SU-DHL-6 (cell line): ENCODE data around the gene RELA.

Source experiments
- H2AFZ ChIP-seq: fragments of 200-600 bp; sonication (generic); 2 replicates; pipeline ENCODE4 v1.6.1; 2014; ENCODE audit warnings: low read depth, mild to moderate bottlenecking, moderate library complexity, mixed read lengths, antibody characterized with exemption, low read length; ENCODE audit not compliant: severe bottlenecking
- H3F3A ChIP-seq: fragments of 200-600 bp; shearing (Covaris generic); 2 replicates; pipeline ENCODE4 v1.6.0; 2016; ENCODE audit warnings: antibody characterized with exemption, mild to moderate bottlenecking; ENCODE audit not compliant: insufficient read depth
- H3K27ac ChIP-seq: fragments of 200-600 bp; sonication (generic); 2 replicates; pipeline ENCODE4 v1.5.1; 2016; ENCODE audit warnings: low read depth, mild to moderate bottlenecking, low read length, moderate library complexity, mixed read lengths
- H3K27me3 ChIP-seq: fragments of 200-600 bp; sonication (generic), shearing (Covaris generic); 2 replicates; pipeline ENCODE4 v1.6.0; 2014; ENCODE audit warnings: mild to moderate bottlenecking, low read length
- H3K36me3 ChIP-seq: fragments of 200-600 bp; sonication (generic); 2 replicates; pipeline ENCODE4 v1.6.1; 2014; ENCODE audit warnings: mild to moderate bottlenecking, low read length, mixed read lengths
- H3K4me2 ChIP-seq: fragments of 300-600, 200-600 bp; shearing (Covaris generic), sonication (generic); 2 replicates; pipeline ENCODE4 v1.6.0; 2014; ENCODE audit warnings: low read length, low read depth, mild to moderate bottlenecking; ENCODE audit not compliant: poor library complexity, severe bottlenecking
- H3K4me3 ChIP-seq: fragments of 200-600 bp; sonication (generic); 2 replicates; pipeline ENCODE4 v1.5.1; 2014; ENCODE audit warnings: antibody characterized with exemption, low read length, mild to moderate bottlenecking, mixed read lengths; ENCODE audit not compliant: insufficient read depth, poor library complexity, severe bottlenecking
- H3K79me2 ChIP-seq: fragments of 200-600 bp; sonication (generic); 2 replicates; pipeline ENCODE4 v1.6.1; 2014; ENCODE audit warnings: mild to moderate bottlenecking, low read length, moderate library complexity; ENCODE audit not compliant: insufficient read depth
- H3K9ac ChIP-seq: fragments of 200-600 bp; sonication (generic); 2 replicates; pipeline ENCODE4 v1.7.0; 2014; ENCODE audit warnings: mild to moderate bottlenecking, low read length
- H3K9me2 ChIP-seq: fragments of 200-600 bp; sonication (generic); replicated peaks from 2 replicates; pipeline ENCODE4 v1.6.1; 2014; ENCODE audit warnings: low read length; ENCODE audit not compliant: insufficient read depth
- H3K9me3 ChIP-seq: fragments of 200-600 bp; sonication (generic); 2 replicates; pipeline ENCODE4 v1.6.1; 2014; ENCODE audit warnings: low read length, mixed read lengths; ENCODE audit not compliant: insufficient read depth
- H4K20me1 ChIP-seq: fragments of 200-600 bp; sonication (generic); 2 replicates; pipeline ENCODE4 v1.6.1; 2014; ENCODE audit warnings: low read depth, mild to moderate bottlenecking, antibody characterized with exemption, low read length, moderate library complexity, mixed read lengths
- EZH2phosphoT487 ChIP-seq: fragments of 200-600 bp; sonication (generic), shearing (Covaris generic); conservative IDR thresholded peaks from 2 replicates; pipeline ENCODE4 v1.6.1; 2018; ENCODE audit warnings: mild to moderate bottlenecking, antibody characterized with exemption, low read length, moderate library complexity, mixed read lengths
- TF ChIP-seq, protein P1 (sequence below): fragments of 200-600 bp; sonication (generic); IDR thresholded peaks from one replicate; pipeline ENCODE4 v1.5.1; 2017; ENCODE audit warnings: antibody characterized with exemption, mild to moderate bottlenecking, low read length, moderate library complexity; ENCODE audit not compliant: insufficient read depth, poor library complexity, severe bottlenecking

RELA gene

DNA sequence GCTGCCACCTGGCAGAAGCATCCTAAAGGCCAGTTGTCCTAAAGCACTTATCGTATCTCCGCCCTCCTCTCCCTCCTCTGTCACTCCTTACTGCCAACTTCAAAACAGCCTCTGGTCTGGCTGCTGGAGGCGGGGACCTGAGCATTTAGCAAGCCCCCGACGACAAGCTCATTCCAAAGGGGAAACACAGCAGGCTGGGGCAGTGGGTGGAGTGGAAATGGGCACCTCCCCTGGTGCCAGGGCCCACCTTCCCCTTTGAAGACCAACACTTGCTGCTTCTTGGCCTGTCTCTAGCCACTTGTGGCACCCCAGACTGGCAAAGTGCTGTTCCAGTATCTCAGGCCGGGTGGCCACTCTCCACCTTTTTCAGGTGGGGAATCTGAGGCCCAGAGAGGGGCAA lies 52.3 kb downstream of the RELA start:
- no peak overlapping the region for H3K27ac ChIP-seq
- H3K4me2 ChIP-seq = no peak overlapping the region
- TF ChIP-seq EZH2phosphoT487 = no peak
- TF ChIP-seq, protein P1, sequence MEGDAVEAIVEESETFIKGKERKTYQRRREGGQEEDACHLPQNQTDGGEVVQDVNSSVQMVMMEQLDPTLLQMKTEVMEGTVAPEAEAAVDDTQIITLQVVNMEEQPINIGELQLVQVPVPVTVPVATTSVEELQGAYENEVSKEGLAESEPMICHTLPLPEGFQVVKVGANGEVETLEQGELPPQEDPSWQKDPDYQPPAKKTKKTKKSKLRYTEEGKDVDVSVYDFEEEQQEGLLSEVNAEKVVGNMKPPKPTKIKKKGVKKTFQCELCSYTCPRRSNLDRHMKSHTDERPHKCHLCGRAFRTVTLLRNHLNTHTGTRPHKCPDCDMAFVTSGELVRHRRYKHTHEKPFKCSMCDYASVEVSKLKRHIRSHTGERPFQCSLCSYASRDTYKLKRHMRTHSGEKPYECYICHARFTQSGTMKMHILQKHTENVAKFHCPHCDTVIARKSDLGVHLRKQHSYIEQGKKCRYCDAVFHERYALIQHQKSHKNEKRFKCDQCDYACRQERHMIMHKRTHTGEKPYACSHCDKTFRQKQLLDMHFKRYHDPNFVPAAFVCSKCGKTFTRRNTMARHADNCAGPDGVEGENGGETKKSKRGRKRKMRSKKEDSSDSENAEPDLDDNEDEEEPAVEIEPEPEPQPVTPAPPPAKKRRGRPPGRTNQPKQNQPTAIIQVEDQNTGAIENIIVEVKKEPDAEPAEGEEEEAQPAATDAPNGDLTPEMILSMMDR = no peak

GRCh38 chr11:65609665-65610064 lies 53.1 kb downstream of the RELA start:
- H3K36me3 ChIP-seq = no peaks in the 10 kb centered on the region
- no peaks in the 10 kb centered on the region for H3K9me3 ChIP-seq
- H4K20me1 ChIP-seq = no peaks in the 10 kb centered on the region
- no peak overlapping the region for H3K9ac ChIP-seq
- no peaks in the 10 kb centered on the region for H3K27me3 ChIP-seq
- no peak overlapping the region for H3K4me3 ChIP-seq
- H3K79me2 ChIP-seq = peaks cover under 1% of the 10 kb centered on the region; the same call in 1 of the 2 replicates
- no peaks in the 10 kb centered on the region for H3K9me2 ChIP-seq
- H3F3A ChIP-seq = no peaks in the 10 kb centered on the region
- no peak overlapping the region for H2AFZ ChIP-seq
- H3K27ac ChIP-seq = no peak overlapping the region
- TF ChIP-seq, protein P1 = no peak
- no peak for TF ChIP-seq EZH2phosphoT487
- no peak overlapping the region for H3K4me2 ChIP-seq

More for the DNA sequence above, 52.3 kb downstream of the RELA start:
- H3K27me3 ChIP-seq = no peaks in the 10 kb centered on the region
- no peaks in the 10 kb centered on the region for H4K20me1 ChIP-seq
- H3F3A ChIP-seq = no peaks in the 10 kb centered on the region
- H2AFZ ChIP-seq = no peak overlapping the region
- H3K36me3 ChIP-seq = no peaks in the 10 kb centered on the region
- H3K4me3 ChIP-seq = no peak overlapping the region
- H3K9me3 ChIP-seq = no peaks in the 10 kb centered on the region
- H3K9ac ChIP-seq = no peak overlapping the region
- H3K79me2 ChIP-seq = peaks cover 4% of the 10 kb centered on the region; the same call in 1 of the 2 replicates
- no peaks in the 10 kb centered on the region for H3K9me2 ChIP-seq

- no peaks in the 10 kb centered on the region for H3K36me3 ChIP-seq
- H3K4me3 ChIP-seq = no peak overlapping the region
- no peak overlapping the region for H3K27ac ChIP-seq
- no peaks in the 10 kb centered on the region for H4K20me1 ChIP-seq
- H3K9me3 ChIP-seq = no peaks in the 10 kb centered on the region
- no peaks in the 10 kb centered on the region for H3F3A ChIP-seq
- no peaks in the 10 kb centered on the region for H3K79me2 ChIP-seq
- TF ChIP-seq, protein P1 = no peak
- TF ChIP-seq EZH2phosphoT487 = no peak
- H3K27me3 ChIP-seq = no peaks in the 10 kb centered on the region
- no peaks in the 10 kb centered on the region for H3K9me2 ChIP-seq
- no peak overlapping the region for H3K9ac ChIP-seq
- H2AFZ ChIP-seq = no peak overlapping the region
- no peak overlapping the region for H3K4me2 ChIP-seq
These were observed 53.5 kb downstream of the RELA start for GRCh38 chr11:65609229-65609628.
